Left lung (tissue), 10 donors: ENCODE data around the gene MTRR. TPM values are rescaled to one million over a fixed set of nuclear protein-coding genes. Genes with fewer than 3 reads are reported as not detected.

ENCODE experiments used
- ATAC-seq: fragments of 200-7000 bp; cut with Tn5 transposase; one replicate; pipeline ENCODE4 v1.9.1; 2020; ENCODE audit warnings: moderate library complexity
- DNase-seq, 4 donors: peaks; one replicate each; pipeline ENCODE4 v3.0.0-alpha.2; 2013 to 2020
- H3K27ac ChIP-seq, 2 donors: fragments of 200-600 bp; sonication (generic) in 1 of 2; one replicate each; pipeline versions ENCODE4 v1.5.0 to v1.8.0; 2020 to 2021
- H3K27me3 ChIP-seq, 2 donors: fragments of 200-600 bp; sonication (generic) in 1 of 2; one replicate each; pipeline versions ENCODE4 v1.5.0 to v1.8.0; 2020 to 2021
- H3K36me3 ChIP-seq, 2 donors: fragments of 200-600 bp; sonication (generic) in 1 of 2; one replicate each; pipeline versions ENCODE4 v1.5.0 to v1.8.0; 2020 to 2021
- H3K4me1 ChIP-seq, 2 donors: fragments of 200-600 bp; one replicate each; pipeline ENCODE4 v1.8.0; 2021
- H3K4me3 ChIP-seq, 2 donors: fragments of 200-600 bp; sonication (generic) in 1 of 2; one replicate each; pipeline versions ENCODE4 v1.5.0 to v1.8.0; 2020 to 2021; ENCODE audit warnings: mild to moderate bottlenecking in 1 of 2
- H3K9me3 ChIP-seq, 2 donors: fragments of 200-600 bp; sonication (generic) in 1 of 2; one replicate each; pipeline versions ENCODE4 v1.5.0 to v1.8.0; 2020 to 2021
- intact Hi-C, 2 donors: fragments of 100-400 bp; cut with DNase I; formaldehyde crosslinking; loops; one replicate each; pipeline versions ENCODE4 v1.11.2 to v1.14.2; 2022
- polyA plus RNA-seq, 6 donors: library from polyadenylated mRNA; unstranded; fragments of 120-200 nt; gene quantifications; one replicate each; pipeline ENCODE4 v1.2.1, GENCODE V29; 2013; ENCODE audit not compliant: insufficient read length in 6 of 6
- total RNA-seq, 2 donors: library from RNA; stranded (reverse); fragmentation: NEBNext Ultra II Directional; extraction: Animal tissue kit (Norgen Biotek cat#: 25700); gene quantifications; one replicate each; pipeline ENCODE4 v1.2.1, GENCODE V29; 2021
- TF ChIP-seq, protein P1 (sequence below), 2 donors: fragments of 200-600 bp; sonication (generic) in 1 of 2; IDR thresholded peaks; one replicate each; pipeline versions ENCODE4 v1.5.0 to v1.8.0; 2021; ENCODE audit warnings: antibody characterized with exemption in 2 of 2
- donor health status: DM: no; HTN: yes; CAD: no.
- donor health status: DM: no; HTN: no; CAD: no.

The MTRR gene
- total and polyA plus RNA-seq, 8 donors = 47.5 to 78.2 (median 63.5) TPM

DNA sequence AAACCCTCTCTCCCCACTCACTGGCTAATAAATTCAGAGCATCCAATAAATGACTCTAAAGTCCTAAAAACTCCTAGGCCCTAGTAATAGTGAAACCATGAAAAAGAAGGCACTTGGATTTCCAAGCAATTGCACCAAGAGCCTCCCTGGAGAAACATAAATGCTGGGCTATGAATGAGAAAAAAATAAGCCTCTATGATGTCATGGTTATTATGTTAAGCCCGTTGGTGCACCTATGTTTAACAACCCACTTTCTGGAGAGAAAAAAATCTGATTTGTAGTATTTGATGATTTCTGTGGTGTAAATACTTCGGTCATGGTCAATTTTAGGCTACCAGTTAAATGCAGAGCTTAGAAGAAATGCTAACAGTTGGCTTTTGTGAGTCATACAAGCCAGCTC is 26.4 kb upstream of the MTRR start:
- Histone ChIP-seq H3K9me3 (no peaks in the 10 kb centered on the region), H3K36me3 (no peaks in the 10 kb centered on the region), H3K27me3 (peaks cover 0 to 9% of the 10 kb centered on the region in 2 donors), H3K4me3 (no peak overlapping the region), H3K4me1 (no peaks in the 10 kb centered on the region), H3K27ac (no peak overlapping the region)
- ATAC-seq (no peak), DNase-seq (no peak)
- intact Hi-C loops = no loop called here
- TF ChIP-seq, protein P1, sequence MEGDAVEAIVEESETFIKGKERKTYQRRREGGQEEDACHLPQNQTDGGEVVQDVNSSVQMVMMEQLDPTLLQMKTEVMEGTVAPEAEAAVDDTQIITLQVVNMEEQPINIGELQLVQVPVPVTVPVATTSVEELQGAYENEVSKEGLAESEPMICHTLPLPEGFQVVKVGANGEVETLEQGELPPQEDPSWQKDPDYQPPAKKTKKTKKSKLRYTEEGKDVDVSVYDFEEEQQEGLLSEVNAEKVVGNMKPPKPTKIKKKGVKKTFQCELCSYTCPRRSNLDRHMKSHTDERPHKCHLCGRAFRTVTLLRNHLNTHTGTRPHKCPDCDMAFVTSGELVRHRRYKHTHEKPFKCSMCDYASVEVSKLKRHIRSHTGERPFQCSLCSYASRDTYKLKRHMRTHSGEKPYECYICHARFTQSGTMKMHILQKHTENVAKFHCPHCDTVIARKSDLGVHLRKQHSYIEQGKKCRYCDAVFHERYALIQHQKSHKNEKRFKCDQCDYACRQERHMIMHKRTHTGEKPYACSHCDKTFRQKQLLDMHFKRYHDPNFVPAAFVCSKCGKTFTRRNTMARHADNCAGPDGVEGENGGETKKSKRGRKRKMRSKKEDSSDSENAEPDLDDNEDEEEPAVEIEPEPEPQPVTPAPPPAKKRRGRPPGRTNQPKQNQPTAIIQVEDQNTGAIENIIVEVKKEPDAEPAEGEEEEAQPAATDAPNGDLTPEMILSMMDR (IDR thresholded peaks at IDR 0.05) = no peak

DNA sequence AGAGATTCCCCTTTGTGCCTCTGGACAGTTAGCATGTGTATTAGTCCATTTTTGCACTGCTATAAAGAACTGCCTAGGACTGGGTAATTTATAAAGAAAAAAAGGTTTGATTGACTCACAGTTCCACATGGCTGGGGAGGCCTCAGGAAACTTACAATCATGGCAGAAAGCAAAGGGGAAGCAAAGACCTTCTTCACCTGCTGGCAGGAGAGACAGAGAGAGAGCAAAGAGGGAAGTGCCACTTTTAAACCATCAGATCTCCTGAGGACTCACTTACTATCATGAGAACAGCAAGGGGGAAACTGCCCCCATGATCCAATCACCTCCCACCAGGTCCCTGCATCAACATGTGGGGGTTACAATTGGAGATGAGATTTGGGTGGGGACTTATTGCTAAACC is 24.0 kb upstream of the MTRR start:
- ATAC-seq (no peak), DNase-seq (no peak)
- no peak overlapping the region for H3K27ac ChIP-seq
- H3K4me1 ChIP-seq = peaks cover 0 to 5% of the 10 kb centered on the region in 2 donors
- intact Hi-C loops = no loop called here
- H3K4me3 ChIP-seq = no peak overlapping the region
- no peaks in the 10 kb centered on the region for H3K9me3 ChIP-seq
- no peaks in the 10 kb centered on the region for H3K36me3 ChIP-seq
- TF ChIP-seq, protein P1 (IDR thresholded peaks at IDR 0.05) = no peak
- H3K27me3 ChIP-seq = peaks cover 0 to 33% of the 10 kb centered on the region in 2 donors

DNA sequence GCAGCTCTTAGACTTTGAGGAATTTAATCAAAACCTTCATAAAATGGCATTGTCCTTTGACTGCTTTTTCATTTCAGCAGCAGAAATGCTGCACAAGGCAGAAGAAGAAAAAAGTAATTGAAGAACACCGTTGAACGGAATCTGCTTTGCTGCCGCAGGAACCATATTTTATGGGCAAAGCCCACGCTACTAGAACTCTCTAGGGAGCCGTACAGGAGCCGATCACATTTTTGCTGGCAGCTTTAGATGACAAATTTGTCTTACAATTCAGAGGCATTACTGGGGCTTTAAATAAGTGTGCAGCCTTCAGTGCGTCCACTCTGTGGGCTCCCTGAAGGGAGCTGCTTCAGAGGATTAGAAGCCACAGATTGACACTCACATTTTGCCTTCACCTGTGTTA is 23.4 kb upstream of the MTRR start:
- no peak overlapping the region for H3K4me3 ChIP-seq
- no peaks in the 10 kb centered on the region for H3K36me3 ChIP-seq
- intact Hi-C loops = no loop called here
- DNase-seq (no peak), ATAC-seq (no peak)
- H3K27me3 ChIP-seq = peaks cover 0 to 39% of the 10 kb centered on the region in 2 donors
- no peaks in the 10 kb centered on the region for H3K9me3 ChIP-seq
- H3K27ac ChIP-seq = no peak overlapping the region
- peaks cover 0 to 10% of the 10 kb centered on the region in 2 donors for H3K4me1 ChIP-seq
- TF ChIP-seq, protein P1 (IDR thresholded peaks at IDR 0.05) = no peak

DNA sequence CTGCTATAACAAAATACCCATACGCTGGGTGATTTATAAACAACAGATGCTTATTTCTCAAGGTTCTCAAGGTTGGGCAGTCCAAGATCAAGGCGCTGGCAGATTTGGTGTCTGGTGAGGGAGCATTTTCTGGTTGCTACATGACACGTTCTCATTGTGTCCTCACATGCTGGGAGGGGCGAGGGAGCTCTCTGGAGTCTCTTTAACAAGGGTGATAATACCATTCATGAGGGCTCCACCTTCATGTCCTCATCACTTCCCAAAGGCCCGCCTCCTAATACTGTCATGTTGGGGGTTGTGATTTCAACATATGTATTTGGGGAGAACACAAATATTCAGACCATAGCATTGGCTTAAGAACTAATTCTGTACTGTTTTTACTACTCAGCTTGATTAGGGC is 22.6 kb upstream of the MTRR start:
- Histone ChIP-seq H3K9me3 (no peaks in the 10 kb centered on the region), H3K4me1 (peaks cover 0 to 14% of the 10 kb centered on the region in 2 donors), H3K36me3 (no peaks in the 10 kb centered on the region), H3K27ac (no peak overlapping the region), H3K4me3 (no peak overlapping the region), H3K27me3 (peaks cover 0 to 47% of the 10 kb centered on the region in 2 donors)
- intact Hi-C loops = no loop called here
- TF ChIP-seq, protein P1 (IDR thresholded peaks at IDR 0.05) = no peak
- no peak for DNase-seq
- ATAC-seq = no peak

DNA sequence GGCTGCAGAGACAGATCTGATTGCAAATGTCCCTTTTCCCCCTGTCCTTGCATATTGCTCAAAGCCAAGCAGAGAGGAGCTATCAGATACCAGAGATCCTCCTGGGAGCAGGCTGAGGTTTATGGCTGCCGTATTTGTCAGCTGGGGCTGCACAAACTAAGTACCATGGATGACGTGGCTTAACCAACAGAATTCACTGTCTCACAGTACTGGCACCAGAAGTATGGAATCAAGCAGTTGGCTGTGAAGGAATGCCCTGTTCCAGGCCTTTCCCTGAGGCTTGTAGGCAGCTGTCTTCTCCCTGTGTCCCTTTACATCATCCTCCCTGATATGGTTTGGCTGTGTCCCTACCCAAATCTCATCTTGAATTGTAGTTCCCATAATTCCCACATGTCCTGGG is 20.7 kb upstream of the MTRR start:
- H3K4me3 ChIP-seq = no peak overlapping the region
- TF ChIP-seq, protein P1 (IDR thresholded peaks at IDR 0.05) = no peak
- DNase-seq = no peak
- no peak for ATAC-seq
- H3K36me3 ChIP-seq = no peaks in the 10 kb centered on the region
- H3K27me3 ChIP-seq = peaks cover 0 to 56% of the 10 kb centered on the region in 2 donors
- intact Hi-C loops = no loop called here
- H3K27ac ChIP-seq = no peak overlapping the region
- peaks cover 0 to 14% of the 10 kb centered on the region in 2 donors for H3K4me1 ChIP-seq
- H3K9me3 ChIP-seq = no peaks in the 10 kb centered on the region
